ENCODE data around the gene FOXI2. TPM values are rescaled to one million over a fixed set of nuclear protein-coding genes. Genes with fewer than 3 reads are reported as not detected.

FOXI2 gene
- polyA plus RNA-seq, 1 donor from 2014 or later, result not detected

DNA sequence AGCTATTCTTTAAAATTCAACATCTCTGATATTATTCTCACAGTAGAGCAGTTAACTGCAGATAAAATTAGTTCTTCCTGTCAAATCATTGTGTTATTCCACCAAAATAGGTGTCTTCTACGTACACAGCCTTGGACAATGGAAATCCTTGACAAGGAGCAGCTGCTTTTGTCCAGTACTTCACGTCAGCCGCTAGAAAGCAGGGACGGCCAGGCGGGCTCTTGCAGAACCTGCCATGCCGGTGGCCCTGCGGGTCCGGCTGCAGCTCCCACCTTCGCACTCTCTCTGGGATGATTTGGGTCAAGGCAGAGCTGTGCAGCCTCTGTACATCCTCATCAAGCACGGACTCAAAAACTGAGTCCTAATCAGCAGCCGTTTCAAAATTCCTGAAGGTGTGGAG is 2.2 kb upstream of the FOXI2 start:
- no peaks in the 10 kb centered on the region for H3K79me2 ChIP-seq (replicated peaks; ENCODE audit: insufficient read depth, low read length)
- no peaks in the 10 kb centered on the region for H4K20me1 ChIP-seq (ENCODE audit: insufficient read depth)
- H3K4me2 ChIP-seq (ENCODE audit: low read length), result no peak overlapping the region
- H3K36me3 ChIP-seq (ENCODE audit: insufficient read depth, low read length), result no peaks in the 10 kb centered on the region
- no peak overlapping the region for H3K4me3 ChIP-seq (ENCODE audit: low read length)
- TF ChIP-seq TAF1 (IDR thresholded peaks at IDR 0.05; ENCODE audit: low read depth) (no peak), EP300 (conservative IDR thresholded peaks at IDR 0.05; ENCODE audit: poor library complexity, severe bottlenecking) (no peak), MXI1 (conservative IDR thresholded peaks at IDR 0.05; ENCODE audit: poor library complexity, severe bottlenecking) (no peak), EZH2 (IDR thresholded peaks at IDR 0.05; ENCODE audit: borderline replicate concordance, insufficient read depth, low read length, poor library complexity, severe bottlenecking) (no peak), SMC3 (conservative IDR thresholded peaks at IDR 0.05; ENCODE audit: poor library complexity) (no peak)
- TF ChIP-seq, protein P1, sequence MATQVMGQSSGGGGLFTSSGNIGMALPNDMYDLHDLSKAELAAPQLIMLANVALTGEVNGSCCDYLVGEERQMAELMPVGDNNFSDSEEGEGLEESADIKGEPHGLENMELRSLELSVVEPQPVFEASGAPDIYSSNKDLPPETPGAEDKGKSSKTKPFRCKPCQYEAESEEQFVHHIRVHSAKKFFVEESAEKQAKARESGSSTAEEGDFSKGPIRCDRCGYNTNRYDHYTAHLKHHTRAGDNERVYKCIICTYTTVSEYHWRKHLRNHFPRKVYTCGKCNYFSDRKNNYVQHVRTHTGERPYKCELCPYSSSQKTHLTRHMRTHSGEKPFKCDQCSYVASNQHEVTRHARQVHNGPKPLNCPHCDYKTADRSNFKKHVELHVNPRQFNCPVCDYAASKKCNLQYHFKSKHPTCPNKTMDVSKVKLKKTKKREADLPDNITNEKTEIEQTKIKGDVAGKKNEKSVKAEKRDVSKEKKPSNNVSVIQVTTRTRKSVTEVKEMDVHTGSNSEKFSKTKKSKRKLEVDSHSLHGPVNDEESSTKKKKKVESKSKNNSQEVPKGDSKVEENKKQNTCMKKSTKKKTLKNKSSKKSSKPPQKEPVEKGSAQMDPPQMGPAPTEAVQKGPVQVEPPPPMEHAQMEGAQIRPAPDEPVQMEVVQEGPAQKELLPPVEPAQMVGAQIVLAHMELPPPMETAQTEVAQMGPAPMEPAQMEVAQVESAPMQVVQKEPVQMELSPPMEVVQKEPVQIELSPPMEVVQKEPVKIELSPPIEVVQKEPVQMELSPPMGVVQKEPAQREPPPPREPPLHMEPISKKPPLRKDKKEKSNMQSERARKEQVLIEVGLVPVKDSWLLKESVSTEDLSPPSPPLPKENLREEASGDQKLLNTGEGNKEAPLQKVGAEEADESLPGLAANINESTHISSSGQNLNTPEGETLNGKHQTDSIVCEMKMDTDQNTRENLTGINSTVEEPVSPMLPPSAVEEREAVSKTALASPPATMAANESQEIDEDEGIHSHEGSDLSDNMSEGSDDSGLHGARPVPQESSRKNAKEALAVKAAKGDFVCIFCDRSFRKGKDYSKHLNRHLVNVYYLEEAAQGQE (IDR thresholded peaks at IDR 0.05; ENCODE audit: borderline replicate concordance), result no peak
- TF ChIP-seq, protein P2, sequence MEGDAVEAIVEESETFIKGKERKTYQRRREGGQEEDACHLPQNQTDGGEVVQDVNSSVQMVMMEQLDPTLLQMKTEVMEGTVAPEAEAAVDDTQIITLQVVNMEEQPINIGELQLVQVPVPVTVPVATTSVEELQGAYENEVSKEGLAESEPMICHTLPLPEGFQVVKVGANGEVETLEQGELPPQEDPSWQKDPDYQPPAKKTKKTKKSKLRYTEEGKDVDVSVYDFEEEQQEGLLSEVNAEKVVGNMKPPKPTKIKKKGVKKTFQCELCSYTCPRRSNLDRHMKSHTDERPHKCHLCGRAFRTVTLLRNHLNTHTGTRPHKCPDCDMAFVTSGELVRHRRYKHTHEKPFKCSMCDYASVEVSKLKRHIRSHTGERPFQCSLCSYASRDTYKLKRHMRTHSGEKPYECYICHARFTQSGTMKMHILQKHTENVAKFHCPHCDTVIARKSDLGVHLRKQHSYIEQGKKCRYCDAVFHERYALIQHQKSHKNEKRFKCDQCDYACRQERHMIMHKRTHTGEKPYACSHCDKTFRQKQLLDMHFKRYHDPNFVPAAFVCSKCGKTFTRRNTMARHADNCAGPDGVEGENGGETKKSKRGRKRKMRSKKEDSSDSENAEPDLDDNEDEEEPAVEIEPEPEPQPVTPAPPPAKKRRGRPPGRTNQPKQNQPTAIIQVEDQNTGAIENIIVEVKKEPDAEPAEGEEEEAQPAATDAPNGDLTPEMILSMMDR (IDR thresholded peaks at IDR 0.05; ENCODE audit: poor library complexity, severe bottlenecking), result no peak
- H3K27ac ChIP-seq (ENCODE audit: low read length), result no peak overlapping the region
- peaks cover 76% of the 10 kb centered on the region for H3K27me3 ChIP-seq (ENCODE audit: insufficient read depth, low read depth, low read length)
- H3K9me2 ChIP-seq (ENCODE audit: insufficient read depth, low read length), result no peaks in the 10 kb centered on the region
- no peak overlapping the region for H3K9ac ChIP-seq (ENCODE audit: low read length)
- no peak overlapping the region for H2AFZ ChIP-seq (ENCODE audit: low read depth, low read length)
- H3F3A ChIP-seq (ENCODE audit: insufficient read depth, low read length, poor library complexity, severe bottlenecking), result no peaks in the 10 kb centered on the region
- H3K9me3 ChIP-seq (ENCODE audit: low read length), result peaks cover 6% of the 10 kb centered on the region

DNA sequence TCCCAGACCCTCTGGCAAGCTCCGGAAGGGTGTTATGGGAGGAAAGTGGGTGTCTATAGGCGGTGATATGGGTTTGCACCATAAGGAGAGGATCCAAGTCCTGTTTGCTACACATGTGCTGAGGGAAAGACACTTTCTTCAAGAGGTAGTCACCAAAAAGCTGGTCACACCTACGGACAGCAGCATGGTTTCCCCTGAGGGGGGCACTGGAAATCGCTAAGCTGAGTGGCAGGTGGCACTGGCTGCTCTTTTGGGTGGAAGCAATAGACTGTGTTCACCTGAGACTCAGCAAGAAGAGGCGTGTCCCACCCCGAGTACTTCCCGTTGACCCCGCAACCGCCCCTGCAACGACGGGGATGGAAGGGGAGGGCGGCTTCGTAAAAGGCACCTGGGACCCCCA is 1.8 kb upstream of the FOXI2 start:
- Histone ChIP-seq H3K9me2 (ENCODE audit: insufficient read depth, low read length) (no peaks in the 10 kb centered on the region), H3K9me3 (ENCODE audit: low read length) (peaks cover 6% of the 10 kb centered on the region), H3K27ac (ENCODE audit: low read length) (no peak overlapping the region), H2AFZ (ENCODE audit: low read depth, low read length) (no peak overlapping the region), H3K79me2 (replicated peaks; ENCODE audit: insufficient read depth, low read length) (no peaks in the 10 kb centered on the region), H3K9ac (ENCODE audit: low read length) (no peak overlapping the region), H3K4me2 (ENCODE audit: low read length) (no peak overlapping the region), H3F3A (ENCODE audit: insufficient read depth, low read length, poor library complexity, severe bottlenecking) (no peaks in the 10 kb centered on the region), H4K20me1 (ENCODE audit: insufficient read depth) (no peaks in the 10 kb centered on the region), H3K36me3 (ENCODE audit: insufficient read depth, low read length) (no peaks in the 10 kb centered on the region), H3K4me3 (ENCODE audit: low read length) (no peak overlapping the region), H3K27me3 (ENCODE audit: insufficient read depth, low read depth, low read length) (peaks cover 76% of the 10 kb centered on the region)
- TF ChIP-seq, protein P2 (IDR thresholded peaks at IDR 0.05; ENCODE audit: poor library complexity, severe bottlenecking), result no peak
- TF ChIP-seq EP300 (conservative IDR thresholded peaks at IDR 0.05; ENCODE audit: poor library complexity, severe bottlenecking) (no peak), RAD21 (conservative IDR thresholded peaks at IDR 0.05) (no peak), TAF1 (IDR thresholded peaks at IDR 0.05; ENCODE audit: low read depth) (no peak), EZH2 (IDR thresholded peaks at IDR 0.05; ENCODE audit: borderline replicate concordance, insufficient read depth, low read length, poor library complexity, severe bottlenecking) (no peak), MXI1 (conservative IDR thresholded peaks at IDR 0.05; ENCODE audit: poor library complexity, severe bottlenecking) (no peak), SMC3 (conservative IDR thresholded peaks at IDR 0.05; ENCODE audit: poor library complexity) (no peak), POLR2AphosphoS5 (IDR thresholded peaks at IDR 0.05) (no peak)
- TF ChIP-seq, protein P1 (IDR thresholded peaks at IDR 0.05; ENCODE audit: borderline replicate concordance), result no peak

Data from neural cell (in vitro differentiated cells).